ENCODE results near the gene CRYM. TPM values are rescaled to one million over a fixed set of nuclear protein-coding genes. Genes with fewer than 3 reads are reported as not detected.

CRYM gene
- total RNA-seq, 1 experiment from 2014 or later, result 4.9 TPM

GRCh38 chr16:21223787-21224186 is 54.3 kb downstream of the CRYM start:
- H3K9me3 ChIP-seq (ENCODE audit: control insufficient read depth in 1 of 2, insufficient read depth in 1 of 2, low read depth in 1 of 2, low read length in 2 of 2), result no peaks in the 10 kb centered on the region
- no peaks in the 10 kb centered on the region for H3K9me2 ChIP-seq (ENCODE audit: insufficient read depth)
- intact Hi-C loops (cut with micrococcal nuclease), result no loop called here
- TF ChIP-seq EGR1 (IDR thresholded peaks at IDR 0.05; ENCODE audit: low read depth) (no peak), YY1 (IDR thresholded peaks at IDR 0.05; ENCODE audit: extremely low read depth, insufficient replicate concordance, low read depth, low read length) (no peak), EZH2 (IDR thresholded peaks at IDR 0.05) (no peak), TCF7L2 (IDR thresholded peaks at IDR 0.05; ENCODE audit: borderline replicate concordance, extremely low read depth, insufficient read depth, insufficient read length) (no peak), ZNF274 (IDR thresholded peaks at IDR 0.05; ENCODE audit: low read depth, low read length) (no peak), ATF3 (IDR thresholded peaks at IDR 0.05) (no peak), RAD21 (IDR thresholded peaks at IDR 0.05; ENCODE audit: low read depth) (no peak), MAX (IDR thresholded peaks at IDR 0.05) (no peak), CEBPB (IDR thresholded peaks at IDR 0.05; ENCODE audit: low read depth) (no peak), ZBTB33 (IDR thresholded peaks at IDR 0.05; ENCODE audit: extremely low read depth, insufficient replicate concordance, low read length) (no peak), POLR2AphosphoS5 (IDR thresholded peaks at IDR 0.05; ENCODE audit: low read depth, low read length) (no peak), SIN3A (IDR thresholded peaks at IDR 0.05; ENCODE audit: low read depth) (no peak), POLR2A (IDR thresholded peaks at IDR 0.05; ENCODE audit: borderline replicate concordance, extremely low read depth, insufficient read depth, insufficient read length) (no peak), FOSL1 (IDR thresholded peaks at IDR 0.05; ENCODE audit: low read depth) (no peak), ELF1 (IDR thresholded peaks at IDR 0.05; ENCODE audit: borderline replicate concordance, low read depth) (no peak), JUND (IDR thresholded peaks at IDR 0.05) (no peak)
- H3K4me3 ChIP-seq (replicated peaks in 1 of 2; ENCODE audit: low read depth in 1 of 2, low read length in 2 of 2), result no peak overlapping the region
- ATAC-seq (no peak), DNase-seq (ENCODE audit: low read depth, low spot score) (no peak)
- H3K79me2 ChIP-seq (ENCODE audit: insufficient read depth, low read length), result no peaks in the 10 kb centered on the region
- no peak overlapping the region for H2AFZ ChIP-seq (ENCODE audit: low read depth, low read length, poor library complexity, severe bottlenecking)
- no peaks in the 10 kb centered on the region for H3K4me1 ChIP-seq (ENCODE audit: control insufficient read depth in 1 of 2, insufficient read depth in 2 of 2, low read length in 2 of 2)
- H3K4me2 ChIP-seq (ENCODE audit: low read length), result no peak overlapping the region
- H3K27me3 ChIP-seq (ENCODE audit: insufficient read depth, low read length), result peaks cover 8% of the 10 kb centered on the region
- no peaks in the 10 kb centered on the region for H4K20me1 ChIP-seq (ENCODE audit: insufficient read depth)
- no peak overlapping the region for H3K27ac ChIP-seq (ENCODE audit: low read depth, low read length)
- H3K9ac ChIP-seq (ENCODE audit: low read length), result no peak overlapping the region
- no TSS peak for BruUV-seq (replicated peaks)
- H3K36me3 ChIP-seq (ENCODE audit: control insufficient read depth in 1 of 2, insufficient read depth in 2 of 2, low read length in 2 of 2), result no peaks in the 10 kb centered on the region
- RAD21 ChIA-PET (ENCODE audit: low non-redundant PET in 1 of 2, low total read pairs in 2 of 2, uncharacterized antibody in 2 of 2, unreplicated experiment in 2 of 2), result no interaction called here
- POLR2A ChIA-PET, result no interaction called here
- CTCF ChIA-PET, result no interaction called here
